Endothelial cell of umbilical vein (primary cell): Measurements from ENCODE around the gene MAN2A1. TPM values are rescaled to one million over a fixed set of nuclear protein-coding genes. Genes with fewer than 3 reads are reported as not detected.

Source experiments
- BruUV-seq: library from RNA; stranded (reverse); fragments of 400-500 nt; replicated peaks from 2 replicates; lab custom pipeline; 2021; lab: Mats Ljungman, UMichigan
- CTCF ChIA-PET: fragments of 300-600, 350-600 bp; sonication (Branson Sonifier 250); formaldehyde crosslinking; loops from one replicate; lab custom pipeline; 2021; ENCODE audit warnings: antibody characterized with exemption, inconsistent platforms; lab: Charles Lee
- POLR2A ChIA-PET: fragments of 300-600, 350-600 bp; sonication (Branson Sonifier 250); formaldehyde crosslinking; loops from one replicate; lab custom pipeline; 2021; ENCODE audit warnings: antibody characterized with exemption, inconsistent platforms; lab: Charles Lee
- DNase-seq: peaks from one replicate; pipeline ENCODE4 v3.0.0-alpha.2; 2011; ENCODE audit warnings: low read depth, low spot score
- FAIRE-seq: peaks from 2 replicates; lab custom pipeline; 2011; peaks lifted over from hg19 to GRCh38; lab: Jason Lieb, UNC
- H2AFZ ChIP-seq: 2 replicates; pipeline ENCODE4 v1.6.0; 2012; ENCODE audit warnings: low read depth, low read length, control low read depth, inconsistent platforms
- H3K27ac ChIP-seq: 2 replicates; pipeline ENCODE4 v1.5.1; 2011; ENCODE audit warnings: low read depth, mild to moderate bottlenecking, control low read depth, low read length, moderate library complexity; ENCODE audit not compliant: insufficient read depth
- H3K27me3 ChIP-seq, 2 experiments: 2 replicates each; pipeline versions ENCODE4 v1.6.0 to v1.6.1; 2011; ENCODE audit warnings: low read length in 2 of 2, mixed read lengths in 1 of 2; ENCODE audit not compliant: control insufficient read depth in 2 of 2, insufficient read depth in 2 of 2
- H3K36me3 ChIP-seq, 2 experiments: 2 replicates in 1 of 2; 3 replicates in 1 of 2; pipeline ENCODE4 v1.5.1; 2011; ENCODE audit warnings: low read length in 2 of 2, mild to moderate bottlenecking in 1 of 2, moderate library complexity in 1 of 2; ENCODE audit not compliant: control insufficient read depth in 2 of 2, insufficient read depth in 2 of 2; ENCODE audit errors: extremely low read depth in 1 of 2
- H3K4me1 ChIP-seq: 3 replicates; pipeline ENCODE4 v1.5.1; 2011; ENCODE audit warnings: mild to moderate bottlenecking, low read length; ENCODE audit not compliant: control insufficient read depth, insufficient read depth; ENCODE audit errors: extremely low read depth
- H3K4me2 ChIP-seq: 2 replicates; pipeline ENCODE4 v1.6.1; 2011; ENCODE audit warnings: low read length, control low read depth, mixed read lengths; ENCODE audit not compliant: insufficient read depth
- H3K4me3 ChIP-seq, 3 experiments: fragments of 200-600 bp in 1 of 3; sonication (generic), shearing (Covaris generic) in 1 of 3; replicated peaks in 1 of 3; 2 replicates each; pipeline ENCODE4 v1.5.1; 2011 to 2016; ENCODE audit warnings: control low read depth in 3 of 3, low read length in 3 of 3, mild to moderate bottlenecking in 2 of 3, inconsistent platforms in 1 of 3, low read depth in 1 of 3, moderate library complexity in 1 of 3; ENCODE audit not compliant: insufficient read depth in 1 of 3
- H3K79me2 ChIP-seq: 2 replicates; pipeline ENCODE4 v1.6.0; 2012; ENCODE audit warnings: low read length, inconsistent platforms; ENCODE audit not compliant: control insufficient read depth, insufficient read depth
- H3K9ac ChIP-seq: replicated peaks from 2 replicates; pipeline ENCODE3; 2011; ENCODE audit warnings: low read length, control low read depth; ENCODE audit not compliant: insufficient read depth; ENCODE audit errors: extremely low read depth
- H3K9me1 ChIP-seq: replicated peaks from 3 replicates; pipeline ENCODE4 v1.6.0; 2011; ENCODE audit warnings: mild to moderate bottlenecking, low read length; ENCODE audit not compliant: control insufficient read depth, insufficient read depth; ENCODE audit errors: extremely low read depth
- H3K9me3 ChIP-seq: replicated peaks from 2 replicates; pipeline ENCODE4 v1.5.1; 2012; ENCODE audit warnings: low read length, inconsistent platforms; ENCODE audit not compliant: control insufficient read depth, insufficient read depth
- H4K20me1 ChIP-seq: replicated peaks from 2 replicates; pipeline ENCODE3; 2011; ENCODE audit warnings: mild to moderate bottlenecking, low read length; ENCODE audit not compliant: control insufficient read depth, insufficient read depth; ENCODE audit errors: extremely low read depth
- EZH2 ChIP-seq: IDR thresholded peaks from 2 replicates; pipeline ENCODE4 v1.6.1; 2012; ENCODE audit warnings: borderline replicate concordance, low read depth, mild to moderate bottlenecking, moderate library complexity, low read length, inconsistent platforms; ENCODE audit not compliant: severe bottlenecking
- FOS ChIP-seq: IDR thresholded peaks from 2 replicates; pipeline ENCODE4 v1.6.1; 2011; ENCODE audit warnings: mild to moderate bottlenecking, low read length, moderate library complexity, borderline replicate concordance; ENCODE audit not compliant: insufficient read depth
- GATA2 ChIP-seq: IDR thresholded peaks from 2 replicates; pipeline ENCODE4 v1.7.0; 2011; ENCODE audit warnings: low read depth, mild to moderate bottlenecking, moderate library complexity, mixed read lengths, low read length; ENCODE audit not compliant: insufficient read length, insufficient read depth
- JUN ChIP-seq: IDR thresholded peaks from 2 replicates; pipeline ENCODE4 v1.6.1; 2011; ENCODE audit warnings: borderline replicate concordance, low read depth; ENCODE audit not compliant: insufficient read length, insufficient read depth
- MAX ChIP-seq: IDR thresholded peaks from 2 replicates; pipeline ENCODE4 v1.6.1; 2011; ENCODE audit not compliant: insufficient read depth, insufficient read length
- MYC ChIP-seq: IDR thresholded peaks from one replicate; pipeline ENCODE4 v1.6.1; 2011; ENCODE audit warnings: mild to moderate bottlenecking, low read depth, low read length
- POLR2A ChIP-seq: IDR thresholded peaks from 2 replicates; pipeline ENCODE4 v1.6.1; 2012; ENCODE audit warnings: low read depth, mild to moderate bottlenecking, control low read depth, low read length
- POLR2AphosphoS5 ChIP-seq: IDR thresholded peaks from 2 replicates; pipeline ENCODE4 v1.6.1; 2012; ENCODE audit warnings: low read depth, mild to moderate bottlenecking, control low read depth, low read length, moderate library complexity; ENCODE audit not compliant: insufficient read depth
- dilution Hi-C: fragments of 300-500 bp; cut with MboI; formaldehyde crosslinking; loops from one replicate; pipeline ENCODE4 v1.15.0; 2019; ENCODE audit warnings: low sequenced_read_pairs; ENCODE audit not compliant: extremely low pct_ligation_motif_present
- intact Hi-C: fragments of 100-400 bp; cut with micrococcal nuclease; formaldehyde crosslinking; loops from one replicate; pipeline ENCODE4 v1.10.0; 2022
- polyA plus RNA-seq, 4 experiments: library from polyadenylated mRNA; depleted of rRNA in 3 of 4; stranded (reverse) in 3 of 4; unstranded in 1 of 4; fragments of >200 nt; gene quantifications; 2 replicates each; pipeline versions ENCODE4 v1.2.1 to v1.2.3, GENCODE V29; 2011 to 2012; ENCODE audit warnings: missing spikeins in 1 of 4
- total RNA-seq: library from RNA; stranded (reverse); gene quantifications from 2 replicates; pipeline ENCODE4 v1.2.3, GENCODE V29; 2021
- TF ChIP-seq, protein P1 (sequence below), 2 donors: IDR thresholded peaks; 1 replicate in 1 of 2; 2 replicates in 1 of 2; pipeline ENCODE4 v1.5.1; 2011; ENCODE audit warnings: low read length in 2 of 2, mild to moderate bottlenecking in 2 of 2, moderate library complexity in 2 of 2, control low read depth in 1 of 2, inconsistent platforms in 1 of 2, low read depth in 1 of 2; ENCODE audit not compliant: insufficient read depth in 1 of 2; ENCODE audit errors: extremely low read depth in 1 of 2

The MAN2A1 gene
- total and polyA plus RNA-seq, 2 donors (not counting 3 experiments of a cell fraction or from before 2014, with no cell fraction given): 20.8 to 54.8 TPM

GRCh38 chr5:109884676-109885075 lies 194.9 kb downstream of the MAN2A1 start:
- FAIRE-seq: no peak
- H4K20me1 ChIP-seq: no peaks in the 10 kb centered on the region
- intact Hi-C loops: no loop called here

More at GRCh38 chr5:109884676-109885075, 194.9 kb downstream of the MAN2A1 start:
- no peaks in the 10 kb centered on the region for H3K79me2 ChIP-seq
- POLR2A ChIA-PET: no interaction called here
- H2AFZ ChIP-seq: no peak overlapping the region
- BruUV-seq: no TSS peak
- CTCF ChIA-PET: no interaction called here
- dilution Hi-C loops: no loop called here
- H3K4me3 ChIP-seq: no peak overlapping the region
- no peak for DNase-seq
- H3K9ac ChIP-seq: no peak overlapping the region
- no peak overlapping the region for H3K27ac ChIP-seq
- no peaks in the 10 kb centered on the region for H3K27me3 ChIP-seq
- H3K4me2 ChIP-seq: no peak overlapping the region
- no peaks in the 10 kb centered on the region for H3K4me1 ChIP-seq
- H3K9me1 ChIP-seq: no peaks in the 10 kb centered on the region
- H3K9me3 ChIP-seq: no peaks in the 10 kb centered on the region
- TF ChIP-seq, protein P1, sequence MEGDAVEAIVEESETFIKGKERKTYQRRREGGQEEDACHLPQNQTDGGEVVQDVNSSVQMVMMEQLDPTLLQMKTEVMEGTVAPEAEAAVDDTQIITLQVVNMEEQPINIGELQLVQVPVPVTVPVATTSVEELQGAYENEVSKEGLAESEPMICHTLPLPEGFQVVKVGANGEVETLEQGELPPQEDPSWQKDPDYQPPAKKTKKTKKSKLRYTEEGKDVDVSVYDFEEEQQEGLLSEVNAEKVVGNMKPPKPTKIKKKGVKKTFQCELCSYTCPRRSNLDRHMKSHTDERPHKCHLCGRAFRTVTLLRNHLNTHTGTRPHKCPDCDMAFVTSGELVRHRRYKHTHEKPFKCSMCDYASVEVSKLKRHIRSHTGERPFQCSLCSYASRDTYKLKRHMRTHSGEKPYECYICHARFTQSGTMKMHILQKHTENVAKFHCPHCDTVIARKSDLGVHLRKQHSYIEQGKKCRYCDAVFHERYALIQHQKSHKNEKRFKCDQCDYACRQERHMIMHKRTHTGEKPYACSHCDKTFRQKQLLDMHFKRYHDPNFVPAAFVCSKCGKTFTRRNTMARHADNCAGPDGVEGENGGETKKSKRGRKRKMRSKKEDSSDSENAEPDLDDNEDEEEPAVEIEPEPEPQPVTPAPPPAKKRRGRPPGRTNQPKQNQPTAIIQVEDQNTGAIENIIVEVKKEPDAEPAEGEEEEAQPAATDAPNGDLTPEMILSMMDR (IDR thresholded peaks at IDR 0.05; ENCODE audit: extremely low read depth in 1 of 2, insufficient read depth in 1 of 2, low read depth in 1 of 2, low read length in 2 of 2): no peak
- TF ChIP-seq MYC: no peak
- no peak for TF ChIP-seq GATA2
- no peak for TF ChIP-seq MAX
- TF ChIP-seq JUN: no peak
- no peak for TF ChIP-seq POLR2AphosphoS5
- no peak for TF ChIP-seq EZH2
- TF ChIP-seq FOS: no peak
- no peak for TF ChIP-seq POLR2A
- H3K36me3 ChIP-seq: no peaks in the 10 kb centered on the region
